Measurements from ENCODE around the gene KCNN3.

The KCNN3 gene

DNA sequence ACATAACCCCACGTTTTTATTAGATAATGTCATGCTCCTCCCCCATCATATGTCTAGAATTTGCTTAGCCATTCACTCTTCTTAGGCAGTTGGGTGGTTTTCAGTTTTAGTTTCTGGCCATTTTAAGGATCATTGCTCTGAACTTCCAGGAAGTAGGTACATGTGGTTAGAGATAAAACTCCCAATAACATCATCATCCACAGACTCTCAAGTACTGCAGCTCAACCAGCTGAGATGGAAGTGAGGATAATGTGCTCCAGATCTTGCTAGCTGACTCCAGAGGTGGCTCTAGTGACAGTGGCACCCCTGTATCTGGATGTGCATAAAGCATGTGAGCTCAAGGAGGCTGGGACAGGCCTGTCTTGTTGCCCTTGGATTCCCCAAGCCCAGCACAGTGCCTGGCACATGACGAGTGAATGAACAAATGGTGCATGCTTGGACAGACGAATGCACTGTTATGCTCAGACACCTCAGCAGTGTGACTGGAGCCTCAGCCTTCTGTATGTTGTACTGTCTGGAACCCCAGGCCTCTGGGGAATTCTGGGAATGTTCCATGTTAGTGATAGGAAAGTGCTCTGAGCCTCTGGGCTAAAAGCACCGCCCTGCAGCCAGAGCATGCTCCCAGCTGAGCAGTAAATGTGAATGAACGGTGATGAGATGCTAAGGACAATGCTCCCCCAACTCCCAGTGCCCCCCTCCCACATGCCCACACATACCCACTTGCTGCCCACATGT lies 16.4 kb upstream of the KCNN3 start:
- TF ChIP-seq FOXP2 (optimal IDR thresholded peaks at IDR 0.05; ENCODE audit: borderline replicate concordance, extremely low read depth, extremely low read length, insufficient read depth) (no peak), TAF1 (IDR thresholded peaks at IDR 0.05; ENCODE audit: borderline replicate concordance, insufficient read depth, low read length) (no peak), POLR2AphosphoS5 (IDR thresholded peaks at IDR 0.05; ENCODE audit: low read depth, low read length) (no peak), SIN3A (IDR thresholded peaks at IDR 0.05; ENCODE audit: borderline replicate concordance, insufficient read depth, low read length) (no peak)
- TF ChIP-seq, protein P1, sequence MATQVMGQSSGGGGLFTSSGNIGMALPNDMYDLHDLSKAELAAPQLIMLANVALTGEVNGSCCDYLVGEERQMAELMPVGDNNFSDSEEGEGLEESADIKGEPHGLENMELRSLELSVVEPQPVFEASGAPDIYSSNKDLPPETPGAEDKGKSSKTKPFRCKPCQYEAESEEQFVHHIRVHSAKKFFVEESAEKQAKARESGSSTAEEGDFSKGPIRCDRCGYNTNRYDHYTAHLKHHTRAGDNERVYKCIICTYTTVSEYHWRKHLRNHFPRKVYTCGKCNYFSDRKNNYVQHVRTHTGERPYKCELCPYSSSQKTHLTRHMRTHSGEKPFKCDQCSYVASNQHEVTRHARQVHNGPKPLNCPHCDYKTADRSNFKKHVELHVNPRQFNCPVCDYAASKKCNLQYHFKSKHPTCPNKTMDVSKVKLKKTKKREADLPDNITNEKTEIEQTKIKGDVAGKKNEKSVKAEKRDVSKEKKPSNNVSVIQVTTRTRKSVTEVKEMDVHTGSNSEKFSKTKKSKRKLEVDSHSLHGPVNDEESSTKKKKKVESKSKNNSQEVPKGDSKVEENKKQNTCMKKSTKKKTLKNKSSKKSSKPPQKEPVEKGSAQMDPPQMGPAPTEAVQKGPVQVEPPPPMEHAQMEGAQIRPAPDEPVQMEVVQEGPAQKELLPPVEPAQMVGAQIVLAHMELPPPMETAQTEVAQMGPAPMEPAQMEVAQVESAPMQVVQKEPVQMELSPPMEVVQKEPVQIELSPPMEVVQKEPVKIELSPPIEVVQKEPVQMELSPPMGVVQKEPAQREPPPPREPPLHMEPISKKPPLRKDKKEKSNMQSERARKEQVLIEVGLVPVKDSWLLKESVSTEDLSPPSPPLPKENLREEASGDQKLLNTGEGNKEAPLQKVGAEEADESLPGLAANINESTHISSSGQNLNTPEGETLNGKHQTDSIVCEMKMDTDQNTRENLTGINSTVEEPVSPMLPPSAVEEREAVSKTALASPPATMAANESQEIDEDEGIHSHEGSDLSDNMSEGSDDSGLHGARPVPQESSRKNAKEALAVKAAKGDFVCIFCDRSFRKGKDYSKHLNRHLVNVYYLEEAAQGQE (IDR thresholded peaks at IDR 0.05; ENCODE audit: insufficient read depth in 1 of 2, low read depth in 2 of 2, low read length in 2 of 2), result no peak

DNA sequence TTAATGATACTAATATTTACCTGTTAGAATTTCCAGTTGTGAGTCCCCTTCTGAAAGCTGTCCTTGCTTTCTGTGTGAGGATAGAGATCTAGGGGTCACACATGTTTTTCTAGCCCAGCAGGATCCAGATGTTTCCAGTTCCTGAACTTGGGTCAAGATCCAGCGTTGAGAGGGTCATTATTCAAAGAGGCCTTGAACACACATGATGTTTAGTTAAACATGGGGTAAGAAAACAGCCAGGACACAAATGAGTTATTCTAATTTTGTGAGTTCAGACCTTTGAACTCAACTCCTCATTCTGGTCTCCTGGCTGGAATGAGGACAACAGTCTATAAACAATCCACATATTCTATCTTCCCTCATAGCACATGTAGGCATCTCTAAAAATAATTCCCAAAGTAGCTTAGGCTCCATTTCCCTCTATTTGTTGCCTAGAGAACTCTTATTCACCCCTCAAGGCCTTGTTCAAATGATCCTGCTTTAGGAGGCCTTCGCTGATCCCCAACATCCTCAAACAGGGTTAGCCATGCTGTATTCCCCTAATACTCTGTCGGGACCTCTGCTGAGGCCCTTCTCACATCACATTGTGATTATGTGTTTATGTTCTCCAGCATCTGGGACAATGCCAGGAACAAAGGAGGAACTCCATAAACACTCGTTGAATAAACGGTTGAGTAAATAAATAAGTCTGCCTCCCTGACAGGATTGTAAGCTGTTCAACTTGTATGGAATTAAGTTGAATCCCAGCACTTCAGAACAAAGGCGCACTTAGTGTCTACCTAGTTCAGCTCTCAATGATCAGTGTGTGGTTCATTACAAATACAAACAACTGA lies 15.0 kb upstream of the KCNN3 start:
- no peak for TF ChIP-seq POLR2AphosphoS5 (IDR thresholded peaks at IDR 0.05; ENCODE audit: low read depth, low read length)
- no peak for TF ChIP-seq SIN3A (IDR thresholded peaks at IDR 0.05; ENCODE audit: borderline replicate concordance, insufficient read depth, low read length)
- TF ChIP-seq TAF1 (IDR thresholded peaks at IDR 0.05; ENCODE audit: borderline replicate concordance, insufficient read depth, low read length), result no peak
- no peak for TF ChIP-seq FOXP2 (optimal IDR thresholded peaks at IDR 0.05; ENCODE audit: borderline replicate concordance, extremely low read depth, extremely low read length, insufficient read depth)
- TF ChIP-seq, protein P1 (IDR thresholded peaks at IDR 0.05; ENCODE audit: insufficient read depth in 1 of 2, low read depth in 2 of 2, low read length in 2 of 2), result no peak

DNA sequence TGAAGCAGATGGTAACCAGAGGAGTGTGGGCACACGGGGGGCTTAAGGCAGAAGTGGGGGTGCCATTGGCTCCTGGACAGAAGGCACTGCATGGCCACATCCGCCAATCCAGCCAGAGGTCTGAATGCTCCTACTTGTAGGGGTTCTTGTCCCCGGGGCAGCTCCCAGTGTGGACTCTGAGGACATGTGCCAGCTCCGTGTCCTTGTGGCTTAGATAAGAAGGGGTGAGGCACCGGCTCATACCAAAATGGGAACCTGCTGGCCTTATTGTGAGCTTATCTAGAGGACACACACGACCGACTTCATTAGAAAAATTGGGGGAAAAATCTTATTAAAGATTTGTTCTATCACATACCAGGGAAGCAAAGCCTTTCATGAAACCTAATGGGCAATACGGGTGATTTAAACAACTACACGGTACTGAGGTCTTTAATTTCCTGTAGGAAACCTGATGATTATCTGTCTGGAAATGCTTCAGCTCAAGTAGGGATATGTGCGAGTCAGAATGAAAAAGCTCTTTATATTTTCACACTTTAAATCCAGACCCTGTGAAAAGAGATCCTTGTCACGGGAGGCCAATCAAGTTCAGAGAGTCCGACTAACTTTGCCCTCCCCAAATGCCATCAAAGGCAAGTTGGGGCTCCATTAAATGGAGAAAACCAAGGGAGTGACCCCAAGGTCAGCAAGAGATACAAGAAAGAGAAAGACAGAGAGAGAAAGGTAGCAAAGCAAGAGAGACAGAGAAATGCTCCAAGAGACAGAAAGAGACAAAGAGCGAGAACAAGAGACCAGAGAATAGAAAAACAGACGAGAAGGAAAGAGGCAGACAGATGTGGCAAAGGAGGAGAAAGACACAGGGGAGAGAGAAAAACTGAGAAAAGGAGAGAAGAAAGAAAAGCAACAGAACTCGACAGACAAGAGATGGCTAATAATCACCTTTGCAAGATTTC lies 14.1 kb upstream of the KCNN3 start:
- no peak for TF ChIP-seq TAF1 (IDR thresholded peaks at IDR 0.05; ENCODE audit: borderline replicate concordance, insufficient read depth, low read length)
- no peak for TF ChIP-seq FOXP2 (optimal IDR thresholded peaks at IDR 0.05; ENCODE audit: borderline replicate concordance, extremely low read depth, extremely low read length, insufficient read depth)
- no peak for TF ChIP-seq SIN3A (IDR thresholded peaks at IDR 0.05; ENCODE audit: borderline replicate concordance, insufficient read depth, low read length)
- TF ChIP-seq, protein P1 (IDR thresholded peaks at IDR 0.05; ENCODE audit: insufficient read depth in 1 of 2, low read depth in 2 of 2, low read length in 2 of 2), result no peak
- no peak for TF ChIP-seq POLR2AphosphoS5 (IDR thresholded peaks at IDR 0.05; ENCODE audit: low read depth, low read length)

DNA sequence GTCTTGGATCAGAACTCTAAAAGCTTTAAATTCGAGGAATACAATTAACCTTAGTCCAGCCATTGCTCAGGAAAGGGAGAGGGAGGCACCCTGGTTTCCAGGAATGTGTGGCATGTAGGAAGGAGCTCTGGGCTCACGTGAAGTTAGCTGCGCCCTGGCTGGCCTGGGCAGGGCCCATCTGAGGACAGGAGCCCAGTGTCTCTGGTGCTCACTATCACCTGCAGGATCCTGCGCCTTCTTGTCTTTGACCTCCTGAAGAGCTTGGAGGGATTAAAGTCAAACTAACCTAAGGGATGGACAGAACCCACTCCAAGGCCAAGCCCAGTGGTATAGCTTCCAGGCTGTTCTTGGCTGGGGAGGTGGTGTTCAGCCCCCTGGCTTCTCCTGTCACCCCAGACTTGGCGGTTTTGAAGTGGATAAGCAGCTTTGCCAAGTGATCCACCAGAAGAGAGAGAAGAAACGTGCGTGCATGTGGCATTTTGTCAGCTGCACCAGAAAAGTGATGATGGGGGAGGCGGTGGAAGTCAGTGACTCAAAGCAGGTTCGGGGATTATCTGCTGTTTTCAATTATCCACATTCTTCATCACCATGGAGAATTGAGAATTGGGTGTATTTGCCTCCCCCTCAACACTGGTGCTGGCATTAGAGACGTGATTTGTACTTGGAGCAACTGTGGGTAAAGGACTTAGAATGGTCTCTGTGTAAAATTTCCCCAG lies 11.9 kb upstream of the KCNN3 start:
- no peak for TF ChIP-seq POLR2AphosphoS5 (IDR thresholded peaks at IDR 0.05; ENCODE audit: low read depth, low read length)
- no peak for TF ChIP-seq SIN3A (IDR thresholded peaks at IDR 0.05; ENCODE audit: borderline replicate concordance, insufficient read depth, low read length)
- TF ChIP-seq, protein P1 (IDR thresholded peaks at IDR 0.05; ENCODE audit: insufficient read depth in 1 of 2, low read depth in 2 of 2, low read length in 2 of 2), result no peak
- no peak for TF ChIP-seq FOXP2 (optimal IDR thresholded peaks at IDR 0.05; ENCODE audit: borderline replicate concordance, extremely low read depth, extremely low read length, insufficient read depth)
- no peak for TF ChIP-seq TAF1 (IDR thresholded peaks at IDR 0.05; ENCODE audit: borderline replicate concordance, insufficient read depth, low read length)

Data from PFSK-1 (cell line).